A549 (cell line): ENCODE measurements around the gene LOXL1.

Source experiments
- CTCF ChIP-seq: fragments of >200 bp; sonication (Bioruptor Twin); formaldehyde crosslinking; IDR thresholded peaks from 3 replicates; pipeline ENCODE4 v1.5.1; 2016
- ELK1 ChIP-seq: fragments of 150-350 bp; IDR thresholded peaks from 2 replicates; pipeline ENCODE4 v1.6.1; 2014; ENCODE audit warnings: low read depth, mild to moderate bottlenecking, low read length
- EP300 ChIP-seq, 2 experiments: fragments of >200 bp; sonication (Bioruptor Twin); formaldehyde crosslinking; IDR thresholded peaks; 2 replicates in 1 of 2; 3 replicates in 1 of 2; pipeline ENCODE4 v1.6.1; 2016 to 2017
- GATA3 ChIP-seq: IDR thresholded peaks from 2 replicates; pipeline ENCODE4 v1.6.1; 2012; ENCODE audit warnings: borderline replicate concordance
- HES2 ChIP-seq: fragments of >200 bp; sonication (Bioruptor Twin); formaldehyde crosslinking; IDR thresholded peaks from 2 replicates; pipeline ENCODE4 v1.6.1; 2016
- MAFK ChIP-seq: fragments of 450-650 bp; IDR thresholded peaks from 2 replicates; pipeline ENCODE4 v1.6.1; 2014; ENCODE audit not compliant: partially characterized antibody
- NFE2L2 ChIP-seq: fragments of 150-350 bp; conservative IDR thresholded peaks from 2 replicates; pipeline ENCODE4 v1.6.1; 2014; ENCODE audit warnings: low read length
- REST ChIP-seq: fragments of 200-600 bp; sonication (generic); IDR thresholded peaks from 2 replicates; pipeline ENCODE4 v1.6.1; 2016; ENCODE audit warnings: antibody characterized with exemption, mild to moderate bottlenecking, moderate library complexity
- USF2 ChIP-seq: fragments of 450-650 bp; IDR thresholded peaks from 2 replicates; pipeline ENCODE4 v1.6.1; 2014; ENCODE audit warnings: antibody characterized with exemption

- TF ChIP-seq CTCF (no peak), MAFK (peak; percentile 73), GATA3 (no peak), EP300 (IDR thresholded peaks at IDR 0.05) (no peak), REST (no peak), NFE2L2 (no peak), ELK1 (no peak), USF2 (no peak), HES2 (no peak)
Observed at GRCh38 chr15:73922186-73923151, 3.8 kb upstream of the LOXL1 start.
